DMS 273 (cell line): ENCODE data around the gene SRRM4.
"Not testable (repeated sequence)": the region's sequence is repeated elsewhere in the genome, so short reads cannot be mapped to it uniquely, and the experiment has no call there.

ENCODE experiments used
- DNase-seq: peaks from one replicate; lab custom pipeline; 2025; ENCODE audit not compliant: unreplicated experiment; lab: John Stamatoyannopoulos, UW

The SRRM4 gene

GRCh38 chr12:119008691-119009221, 27.4 kb downstream of the SRRM4 start:
- peak; percentile 94 for DNase-seq

- no peak for DNase-seq
Observed at GRCh38 chr12:119011231-119011630, 29.9 kb downstream of the SRRM4 start.

- no peak for DNase-seq
Observed at GRCh38 chr12:119012179-119012578, 30.8 kb downstream of the SRRM4 start.

GRCh38 chr12:119013023-119013422, 31.7 kb downstream of the SRRM4 start:
- DNase-seq, result no peak

- peak; percentile 64 for DNase-seq
Observed at GRCh38 chr12:119014368-119014767, 33.0 kb downstream of the SRRM4 start.

- DNase-seq, result no peak
Observed at GRCh38 chr12:119016715-119017114, 35.4 kb downstream of the SRRM4 start.

GRCh38 chr12:119019166-119019565, 37.8 kb downstream of the SRRM4 start:
- DNase-seq, result peak; percentile 23

GRCh38 chr12:119020406-119021360, 39.3 kb downstream of the SRRM4 start:
- peak; percentile 37 for DNase-seq

- no peak for DNase-seq
Observed at GRCh38 chr12:119024356-119024755, 43.0 kb downstream of the SRRM4 start.

GRCh38 chr12:119025786-119026185, 44.4 kb downstream of the SRRM4 start:
- no peak for DNase-seq

GRCh38 chr12:119033332-119033731, 52.0 kb downstream of the SRRM4 start:
- DNase-seq, result not testable (repeated sequence)

GRCh38 chr12:119036878-119037825, 55.8 kb downstream of the SRRM4 start:
- DNase-seq, result peak; percentile 74

GRCh38 chr12:119044094-119044493, 62.8 kb downstream of the SRRM4 start:
- peak; percentile 4 for DNase-seq

- no peak for DNase-seq
Observed at GRCh38 chr12:119047641-119048040, 66.3 kb downstream of the SRRM4 start.

- DNase-seq, result no peak
Observed at GRCh38 chr12:119050663-119051062, 69.3 kb downstream of the SRRM4 start.

- DNase-seq, result no peak
Observed at GRCh38 chr12:119051474-119051873, 70.1 kb downstream of the SRRM4 start.

- DNase-seq, result no peak
Observed at GRCh38 chr12:119052001-119052400, 70.7 kb downstream of the SRRM4 start.

- DNase-seq, result no peak
Observed at GRCh38 chr12:119055977-119056376, 74.6 kb downstream of the SRRM4 start.

- DNase-seq, result peak; percentile 25
Observed at GRCh38 chr12:119060847-119061796, 79.8 kb downstream of the SRRM4 start.
